ENCODE data around the gene APOBEC3B.
A peak's percentile ranks its signal among the peaks of the same experiment; 100 is the strongest.
"Not testable (repeated sequence)": the region's sequence is repeated elsewhere in the genome, so short reads cannot be mapped to it uniquely, and the experiment has no call there.

The APOBEC3B gene

GRCh38 chr22:39039306-39040126 is 57.4 kb downstream of the APOBEC3B start:
- DNase-seq: no peak

- not testable (repeated sequence) for DNase-seq
Observed at GRCh38 chr22:39040155-39040537, 58.0 kb downstream of the APOBEC3B start.

- DNase-seq: peak; percentile 71
Observed at GRCh38 chr22:39040538-39041296, 58.6 kb downstream of the APOBEC3B start, which contains the start of gene APOBEC3F. Gene APOBEC3F (plus strand): TSS chr22:39040864. CDS start chr22:39040961, 97 bp downstream.

GRCh38 chr22:39041908-39042307 is 59.8 kb downstream of the APOBEC3B start:
- DNase-seq: no peak
